ENCODE measurements around the gene ADCY3.

Gene ADCY3

GRCh38 chr2:24771061-24771460 lies 149.0 kb downstream of the ADCY3 start:
- Histone ChIP-seq H3K4me1 (ENCODE audit: insufficient read depth, low read length, severe bottlenecking) (no peaks in the 10 kb centered on the region), H3K79me2 (ENCODE audit: insufficient read depth, low read length) (no peaks in the 10 kb centered on the region), H3K4me3 (ENCODE audit: low read depth, low read length, poor library complexity, severe bottlenecking) (no peak overlapping the region), H3K27ac (ENCODE audit: low read depth, low read length, poor library complexity, severe bottlenecking) (no peak overlapping the region), H3K36me3 (ENCODE audit: insufficient read depth, low read length) (no peaks in the 10 kb centered on the region), H2AFZ (ENCODE audit: low read length) (no peak overlapping the region), H3K9me2 (ENCODE audit: low read depth, low read length) (no peaks in the 10 kb centered on the region), H3K9ac (ENCODE audit: low read length) (no peak overlapping the region), H4K20me1 (ENCODE audit: insufficient read depth, low read length) (no peaks in the 10 kb centered on the region), H3F3A (ENCODE audit: insufficient read depth, low read length) (no peaks in the 10 kb centered on the region), H3K4me2 (ENCODE audit: low read length) (no peak overlapping the region), H3K9me3 (ENCODE audit: low read length) (no peaks in the 10 kb centered on the region), H3K27me3 (ENCODE audit: insufficient read depth, low read length) (no peaks in the 10 kb centered on the region)
- no peak for TF ChIP-seq CTCF (IDR thresholded peaks at IDR 0.05; ENCODE audit: low read length)
- no peak for TF ChIP-seq EZH2 (IDR thresholded peaks at IDR 0.05; ENCODE audit: borderline replicate concordance, low read length)

Data from OCI-LY1 (cell line).